Measurements from ENCODE around the gene EXPH5.

The EXPH5 gene

DNA sequence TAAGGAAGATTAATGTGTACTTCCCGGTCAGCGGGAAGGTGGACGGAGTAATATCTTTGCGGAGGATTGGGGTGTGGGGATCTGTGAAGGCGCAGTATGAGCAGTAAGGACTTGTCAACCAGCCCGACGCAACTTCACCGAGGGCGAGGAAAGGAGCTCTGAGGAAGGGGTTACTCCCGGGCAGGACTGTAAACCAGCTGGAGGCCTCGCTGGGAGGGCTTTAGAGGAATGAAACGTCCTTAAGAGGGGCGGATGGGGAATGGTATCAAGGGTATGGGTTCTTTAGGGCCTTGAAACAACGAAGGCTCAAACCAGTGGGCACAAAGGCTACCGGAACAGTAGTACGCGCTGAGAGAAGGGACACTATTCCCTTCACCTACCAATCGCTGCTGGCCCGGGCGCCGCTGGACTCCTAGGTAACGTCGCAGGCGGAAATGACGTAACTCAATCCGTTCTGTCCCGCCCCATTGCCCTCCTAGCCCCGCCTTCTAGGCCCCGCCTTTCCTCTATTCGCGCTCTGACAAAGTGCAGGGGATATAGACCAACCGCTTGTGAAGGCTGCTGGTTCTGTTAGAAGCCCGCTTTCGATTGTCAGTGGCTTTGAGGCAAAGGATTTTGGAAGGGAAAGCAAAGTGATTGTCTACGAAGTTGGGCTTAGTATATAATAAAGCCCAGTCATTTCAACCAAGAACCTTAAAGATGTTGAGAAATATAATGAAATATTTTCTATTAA is 126.3 kb downstream of the EXPH5 start, which contains the start of gene C11orf65:
Gene C11orf65 (minus strand): TSS at position 439 of the 733 bp plus-strand sequence. CDS start 5,970 bp downstream, outside the sequence.
- peak within 1 kb of the TSS; percentile 61 for H3K4me3 ChIP-seq (replicated peaks; ENCODE audit: low read depth, low read length)
- TF ChIP-seq, protein P1, sequence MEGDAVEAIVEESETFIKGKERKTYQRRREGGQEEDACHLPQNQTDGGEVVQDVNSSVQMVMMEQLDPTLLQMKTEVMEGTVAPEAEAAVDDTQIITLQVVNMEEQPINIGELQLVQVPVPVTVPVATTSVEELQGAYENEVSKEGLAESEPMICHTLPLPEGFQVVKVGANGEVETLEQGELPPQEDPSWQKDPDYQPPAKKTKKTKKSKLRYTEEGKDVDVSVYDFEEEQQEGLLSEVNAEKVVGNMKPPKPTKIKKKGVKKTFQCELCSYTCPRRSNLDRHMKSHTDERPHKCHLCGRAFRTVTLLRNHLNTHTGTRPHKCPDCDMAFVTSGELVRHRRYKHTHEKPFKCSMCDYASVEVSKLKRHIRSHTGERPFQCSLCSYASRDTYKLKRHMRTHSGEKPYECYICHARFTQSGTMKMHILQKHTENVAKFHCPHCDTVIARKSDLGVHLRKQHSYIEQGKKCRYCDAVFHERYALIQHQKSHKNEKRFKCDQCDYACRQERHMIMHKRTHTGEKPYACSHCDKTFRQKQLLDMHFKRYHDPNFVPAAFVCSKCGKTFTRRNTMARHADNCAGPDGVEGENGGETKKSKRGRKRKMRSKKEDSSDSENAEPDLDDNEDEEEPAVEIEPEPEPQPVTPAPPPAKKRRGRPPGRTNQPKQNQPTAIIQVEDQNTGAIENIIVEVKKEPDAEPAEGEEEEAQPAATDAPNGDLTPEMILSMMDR (IDR thresholded peaks at IDR 0.05; ENCODE audit: low read length, missing control alignments): no peak
- DNase-seq (ENCODE audit: low read depth): peak; percentile 98

DNA sequence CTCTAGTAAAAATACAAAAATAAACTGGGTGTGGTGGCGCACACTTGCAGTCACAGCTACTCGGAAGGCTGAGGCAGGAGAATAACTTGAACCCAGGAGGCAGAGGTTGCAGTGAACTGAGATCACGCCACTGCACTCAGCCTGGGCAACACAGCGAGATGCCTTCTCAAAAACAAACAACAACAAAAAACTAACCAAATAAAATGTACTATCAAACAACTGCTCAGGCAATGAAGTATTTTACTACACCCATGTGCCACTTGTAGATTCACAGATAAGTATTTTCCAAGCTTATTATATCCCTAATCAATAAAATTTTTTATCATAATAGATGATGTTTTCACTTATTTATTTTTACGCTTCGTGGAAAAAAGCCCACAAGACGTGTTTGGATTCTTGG is 127.2 kb downstream of the EXPH5 start:
- H3K4me3 ChIP-seq (replicated peaks; ENCODE audit: low read depth, low read length): peak overlapping the region; percentile 61
- TF ChIP-seq, protein P1 (IDR thresholded peaks at IDR 0.05; ENCODE audit: low read length, missing control alignments): no peak
- DNase-seq (ENCODE audit: low read depth): no peak

All from fibroblast of pulmonary artery (primary cell).